Activated CD4-positive, alpha-beta T cell treated with anti-CD3 and anti-CD28 coated beads, Interleukin-2, Interleukin-4, amounts not matched to agents 100 ng/mL and 50 ng/mL, durations not matched to agents 16 hours and 8 hours (primary cell): ENCODE measurements around the gene CSRP1.
"Not testable (repeated sequence)": the region's sequence is repeated elsewhere in the genome, so short reads cannot be mapped to it uniquely, and the experiment has no call there.

Experiments used
- DNase-seq: peaks from one replicate; pipeline ENCODE4 v3.0.0-alpha.2; 2020; ENCODE audit warnings: low spot score

CSRP1 gene

DNA sequence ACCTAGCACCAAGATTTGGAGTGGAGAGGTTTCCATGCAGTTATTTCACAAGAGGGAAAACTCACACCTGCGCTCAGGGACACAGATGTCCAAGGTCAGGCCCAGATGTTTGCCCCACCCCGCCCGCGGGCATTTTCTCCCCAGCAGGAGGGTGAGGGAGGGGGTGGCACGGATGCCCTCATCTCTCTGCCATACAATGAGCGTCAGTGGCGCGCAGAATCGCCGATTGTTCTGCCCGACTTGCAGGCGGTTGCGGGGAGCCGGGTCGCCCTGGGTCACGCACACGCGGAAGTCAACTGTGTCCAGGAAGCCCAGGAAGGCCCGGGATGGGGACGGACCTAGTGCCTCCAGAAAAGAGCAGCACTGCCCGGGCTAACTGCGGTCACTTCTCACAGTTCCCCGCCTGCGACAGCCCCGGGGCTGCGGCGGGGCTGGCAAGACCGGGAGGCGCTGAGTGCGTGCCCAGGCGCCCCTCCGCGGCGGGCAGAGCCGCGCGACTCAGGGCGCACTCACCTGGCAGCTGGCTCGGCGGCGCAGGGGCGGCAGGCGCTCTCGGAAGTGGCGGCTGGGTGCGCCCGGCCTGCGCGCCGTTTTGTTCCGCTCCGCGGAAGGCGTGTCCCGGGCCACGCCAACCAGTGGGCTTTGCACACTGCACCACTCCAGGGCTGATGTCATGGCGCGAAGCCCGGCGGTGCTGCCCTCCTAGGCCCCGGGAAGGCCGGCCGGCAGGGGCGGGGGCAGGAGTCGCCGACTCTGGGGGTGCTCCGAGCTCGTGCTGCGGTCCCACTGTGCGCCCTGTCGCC is at the start of gene CSRP1:
Gene CSRP1, minus strand, starts transcription at position 567 of the 803 bp plus-strand sequence. CDS start 10,820 bp downstream, outside the sequence.
- peak; percentile 86 for DNase-seq

DNA sequence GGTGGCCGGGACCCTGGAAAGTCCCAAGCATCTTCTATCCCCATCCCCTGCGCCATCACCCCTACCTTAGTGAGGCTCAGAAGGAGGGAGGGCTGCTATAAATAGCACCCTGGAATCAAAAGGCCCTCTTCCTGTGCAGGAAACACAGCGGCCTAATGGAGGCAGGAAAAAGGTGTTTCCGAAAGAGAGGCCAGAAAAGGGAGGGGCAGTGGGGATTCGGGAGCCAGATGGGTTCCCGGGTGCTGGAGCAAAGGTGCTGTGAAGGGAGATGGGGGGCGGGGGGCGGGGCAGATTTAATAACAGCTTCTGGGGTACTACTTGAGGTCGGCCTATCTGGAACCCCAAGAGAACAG is 48.6 kb upstream of the CSRP1 start:
- no peak for DNase-seq

DNA sequence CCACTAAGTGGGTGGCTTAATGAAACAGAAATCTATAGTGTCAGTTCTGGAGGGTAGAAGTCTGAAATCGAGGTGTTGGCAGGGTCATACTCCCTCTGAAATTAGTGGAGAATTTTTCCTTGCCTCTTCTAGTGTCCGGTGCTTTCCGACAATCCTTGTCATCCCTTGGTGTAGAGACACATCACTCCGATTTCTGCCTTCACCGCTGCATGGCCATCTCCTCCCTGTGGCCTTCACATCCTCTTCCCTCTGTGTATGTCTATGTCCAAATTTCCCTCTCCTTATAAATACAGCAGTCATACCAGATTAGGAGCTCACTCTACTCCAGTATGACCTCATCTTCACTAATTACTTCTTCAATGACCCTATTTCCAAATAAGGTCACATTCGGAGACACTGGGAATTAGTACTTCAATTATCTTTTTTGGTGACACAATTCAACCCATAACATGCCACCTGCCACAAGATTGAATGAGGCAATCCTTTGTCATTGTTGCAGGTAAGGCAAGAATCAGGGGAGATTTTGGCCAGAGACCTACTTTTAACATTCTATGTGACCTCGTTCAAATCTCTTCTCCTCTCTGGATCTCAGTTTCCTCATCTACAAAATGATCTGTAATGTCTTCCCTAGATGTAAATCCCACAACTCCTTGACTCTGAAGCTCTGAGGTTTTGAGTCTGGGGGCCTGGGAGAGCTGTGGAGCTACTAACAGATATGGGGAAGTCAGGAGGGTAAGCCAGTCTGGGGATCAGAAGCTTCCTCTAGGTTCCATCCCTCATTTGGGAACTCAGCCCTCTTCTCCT is 48.1 kb upstream of the CSRP1 start:
- no peak for DNase-seq

DNA sequence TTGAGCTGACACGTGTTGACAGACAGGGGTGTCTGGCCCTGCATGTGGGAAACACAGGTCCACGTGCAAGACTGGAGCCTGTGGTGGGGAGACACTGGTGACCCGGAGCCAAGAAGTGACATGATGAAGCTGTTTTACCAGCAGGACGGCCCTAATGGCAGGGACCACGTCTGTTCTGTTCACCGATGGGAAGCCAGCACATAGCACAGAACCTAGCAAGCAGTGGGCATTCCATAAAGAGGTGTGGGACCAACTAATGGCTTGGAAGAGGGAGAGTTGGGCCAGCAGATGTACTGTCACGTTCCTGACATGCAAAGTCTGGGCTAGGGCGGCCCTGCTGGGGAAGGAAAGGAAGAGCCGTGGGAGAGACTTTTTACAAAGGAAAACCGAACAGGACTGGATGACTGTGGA is 47.3 kb upstream of the CSRP1 start:
- DNase-seq: no peak

DNA sequence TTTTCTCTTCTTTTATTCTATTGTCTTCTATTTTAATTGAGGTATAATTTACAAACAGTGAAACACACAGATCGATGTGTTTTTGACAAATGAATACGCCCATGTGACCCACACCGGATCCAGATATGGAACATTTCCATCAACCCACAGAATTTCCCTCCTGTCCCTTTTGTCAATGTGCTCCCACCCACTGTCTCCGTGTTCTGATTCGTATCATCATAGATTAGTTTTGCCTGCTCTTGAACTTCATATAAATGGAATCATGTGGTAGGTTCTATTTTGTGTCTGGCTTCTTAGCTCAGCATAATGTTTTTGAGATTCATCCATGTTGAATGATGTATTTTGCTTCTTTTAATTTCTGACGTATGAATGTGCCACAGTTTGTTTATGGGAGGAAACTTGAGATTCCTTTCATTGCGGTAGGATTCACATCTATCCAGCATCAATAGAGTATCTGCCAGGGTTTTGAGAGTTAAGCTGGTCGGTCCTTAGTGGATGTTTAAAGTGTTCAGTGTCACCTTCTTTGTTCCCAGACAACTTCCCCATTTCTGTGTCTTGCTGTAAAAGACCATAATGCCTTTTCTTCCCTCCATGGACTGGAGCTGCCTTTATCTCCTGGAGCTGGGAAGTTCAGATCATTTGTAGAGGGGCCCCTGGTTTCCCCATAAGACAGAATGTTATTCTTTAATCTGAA is 46.7 kb upstream of the CSRP1 start:
- DNase-seq: no peak

DNA sequence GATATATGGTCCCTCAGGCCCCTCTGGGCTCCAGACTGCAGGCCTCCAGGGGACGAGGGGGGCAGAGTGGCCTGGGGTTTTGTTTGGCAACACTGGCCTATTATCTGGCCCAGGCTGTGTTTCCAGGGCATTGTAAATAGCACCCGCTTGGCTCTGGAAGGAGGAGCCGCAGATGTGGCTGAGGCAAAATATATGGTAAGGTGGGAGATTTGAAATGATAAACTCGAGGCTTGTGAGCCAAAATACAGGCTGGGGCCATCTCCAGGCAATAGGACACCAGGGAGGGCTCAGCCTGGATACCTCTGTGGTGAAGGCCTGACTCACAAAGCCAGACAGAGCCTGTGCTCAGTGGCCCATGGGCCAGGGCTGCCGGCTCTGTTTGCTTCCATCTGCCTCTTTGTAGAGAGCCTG is 46.0 kb upstream of the CSRP1 start:
- no peak for DNase-seq

DNA sequence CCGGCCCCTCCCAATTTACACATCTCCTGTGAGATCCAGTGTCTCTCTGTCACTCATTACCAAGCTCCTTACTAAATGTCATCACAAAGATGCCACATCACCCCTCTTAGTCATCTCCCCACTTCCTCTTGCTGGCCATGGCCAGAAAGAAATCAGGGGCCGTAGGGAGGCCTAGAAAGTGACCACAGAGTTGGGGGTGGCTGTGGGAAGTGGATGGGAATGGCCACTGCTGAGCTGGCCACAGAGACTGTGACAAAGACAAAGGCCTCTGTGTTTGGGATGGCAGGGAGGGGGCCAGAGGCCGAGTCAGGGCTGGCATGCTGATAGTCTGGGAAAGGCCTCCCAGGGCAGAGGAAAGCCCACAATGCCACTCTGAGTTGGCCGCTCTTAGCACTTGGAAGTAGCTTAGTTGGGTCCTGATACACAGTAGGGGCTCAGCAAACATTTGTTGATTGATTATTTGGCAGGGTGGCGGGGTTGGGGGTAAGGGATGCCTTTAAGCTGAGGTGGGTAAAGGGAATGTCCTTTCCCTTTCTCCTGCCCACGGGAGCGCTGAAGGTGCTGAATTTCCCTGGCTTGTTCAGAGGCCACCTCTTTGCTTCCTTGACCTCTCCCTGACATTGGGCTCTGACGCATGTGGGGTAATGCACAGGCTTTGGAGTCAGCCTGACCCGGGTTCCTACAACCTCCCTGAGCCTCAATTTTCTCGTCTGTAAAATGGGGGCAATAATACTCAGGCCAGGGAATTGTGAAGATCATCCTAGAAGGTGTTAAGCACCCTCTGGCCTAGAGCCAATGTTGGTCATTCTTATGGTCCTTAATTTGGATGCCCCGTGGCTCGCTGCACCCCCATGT is 45.2 kb upstream of the CSRP1 start:
- DNase-seq: no peak

DNA sequence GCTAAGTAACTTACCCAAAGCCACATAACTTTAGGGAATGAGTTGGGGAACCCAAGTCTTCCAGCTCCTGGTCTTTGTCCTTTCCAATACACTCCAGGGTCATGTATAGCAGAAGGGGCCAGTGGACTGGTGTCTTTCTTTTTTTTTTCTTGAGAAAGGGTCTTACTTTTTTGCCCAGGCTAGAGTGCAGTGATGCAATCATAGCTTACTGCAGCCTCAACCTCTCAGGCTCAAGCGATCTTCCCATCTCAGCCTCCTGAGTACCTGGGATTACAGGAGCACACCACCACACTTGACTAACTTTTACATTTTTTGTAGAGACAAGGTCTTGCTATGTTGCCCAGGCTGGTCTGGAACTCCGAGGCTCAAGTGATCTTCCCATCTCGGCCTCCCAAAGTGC is 44.2 kb upstream of the CSRP1 start:
- DNase-seq: no peak

DNA sequence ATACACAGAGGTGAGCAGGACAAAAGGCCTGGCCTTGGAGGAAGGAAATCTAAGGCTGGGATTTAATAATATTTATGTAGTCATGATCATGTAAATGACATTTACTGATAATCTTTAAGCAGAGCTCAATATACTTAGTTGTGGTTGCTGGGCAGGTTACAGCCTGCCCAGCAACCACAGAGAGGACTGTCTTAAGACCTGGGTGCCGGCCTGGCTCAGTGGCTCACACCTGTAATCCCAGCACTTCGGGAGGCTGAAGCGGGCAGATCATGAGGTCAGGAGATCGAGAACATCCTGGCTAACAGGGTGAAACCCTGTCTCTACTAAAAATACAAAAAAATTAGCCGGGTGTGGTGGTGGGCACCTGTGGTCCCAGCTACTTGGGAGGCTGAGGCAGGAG is 42.6 kb upstream of the CSRP1 start:
- DNase-seq: not testable (repeated sequence)

DNA sequence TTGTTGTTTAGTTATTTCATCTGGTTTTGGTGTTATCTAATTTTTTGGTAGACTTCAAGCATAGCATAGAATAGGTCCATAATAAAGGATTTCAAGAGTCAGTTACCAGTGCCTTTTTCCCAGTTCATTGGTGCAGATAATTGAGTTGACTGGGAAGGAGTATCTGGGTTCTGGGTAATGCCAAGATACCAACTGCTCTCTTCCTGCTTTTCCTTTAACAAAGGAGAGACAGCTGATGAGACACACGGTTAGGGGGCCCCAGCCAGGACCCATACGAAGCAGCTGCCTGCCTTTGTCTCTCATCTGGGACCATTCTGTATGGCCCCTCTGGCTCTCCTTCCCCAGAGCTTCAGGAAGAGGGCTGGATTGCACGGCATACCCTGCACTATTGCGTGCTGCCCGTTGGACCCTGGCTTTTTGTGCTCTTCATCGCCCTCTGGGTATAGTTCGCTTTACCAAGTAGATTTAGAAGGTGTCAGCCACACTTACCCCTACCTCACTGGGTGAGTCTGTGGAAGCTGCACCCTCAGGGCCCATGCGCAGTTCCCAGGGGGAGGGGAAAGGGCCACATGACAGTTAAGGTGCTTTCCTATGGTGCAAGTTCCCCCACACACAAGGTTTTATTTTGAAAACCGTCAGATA is 39.0 kb upstream of the CSRP1 start:
- DNase-seq: no peak

DNA sequence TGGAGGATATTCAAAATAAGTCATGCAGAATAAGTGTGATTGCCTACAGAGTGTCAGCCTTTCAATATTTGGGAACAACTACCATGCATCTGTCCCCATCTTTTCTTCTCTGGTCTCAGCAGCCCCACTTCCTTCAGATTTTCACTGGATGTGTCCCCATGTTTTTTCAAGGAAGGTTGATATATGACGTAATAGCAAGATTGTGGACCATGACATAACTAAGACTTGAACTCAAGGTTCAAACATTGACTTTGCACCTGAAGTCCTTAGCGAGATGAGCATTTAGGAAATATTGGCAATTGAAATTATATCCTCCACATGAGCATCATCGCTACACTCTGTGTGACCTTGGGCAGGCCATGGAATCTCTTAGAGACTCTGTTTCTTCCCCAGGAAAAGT is 37.8 kb upstream of the CSRP1 start:
- no peak for DNase-seq

DNA sequence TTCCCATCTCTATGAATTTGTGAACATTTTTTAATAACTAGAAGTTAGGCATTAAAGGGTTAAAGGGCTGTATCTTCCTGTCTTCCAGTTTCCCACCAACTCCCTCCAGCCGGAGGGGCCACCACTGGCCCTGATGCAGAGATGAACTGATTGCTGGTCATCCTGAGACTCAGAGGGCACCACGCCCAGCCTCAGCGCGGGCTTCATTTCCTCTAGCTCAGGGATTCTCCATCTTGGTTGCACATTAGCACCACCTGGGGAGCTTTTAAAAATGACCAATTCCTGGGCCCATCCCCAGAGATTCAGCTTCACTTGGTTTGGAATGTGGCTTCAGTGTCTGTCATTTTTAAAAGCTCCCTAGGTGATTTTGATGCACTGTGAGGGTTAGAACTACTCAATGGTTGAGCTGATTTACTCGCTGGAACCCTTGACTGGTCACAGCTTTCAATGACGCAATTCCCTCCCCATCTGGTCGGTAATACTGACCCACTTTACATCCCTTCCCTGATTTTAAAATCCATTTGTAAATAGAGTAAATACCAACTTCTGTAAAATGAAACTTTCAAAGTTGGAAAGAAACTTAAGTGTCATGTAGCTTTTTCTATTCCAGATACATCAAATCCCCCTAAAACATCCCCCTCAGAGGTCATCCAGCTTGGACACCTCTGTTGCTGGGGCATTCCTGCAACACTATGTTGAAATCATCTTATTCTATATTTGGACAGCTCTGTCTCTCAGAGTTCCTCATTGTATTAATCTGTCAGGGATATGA is 37.1 kb upstream of the CSRP1 start:
- DNase-seq: no peak

DNA sequence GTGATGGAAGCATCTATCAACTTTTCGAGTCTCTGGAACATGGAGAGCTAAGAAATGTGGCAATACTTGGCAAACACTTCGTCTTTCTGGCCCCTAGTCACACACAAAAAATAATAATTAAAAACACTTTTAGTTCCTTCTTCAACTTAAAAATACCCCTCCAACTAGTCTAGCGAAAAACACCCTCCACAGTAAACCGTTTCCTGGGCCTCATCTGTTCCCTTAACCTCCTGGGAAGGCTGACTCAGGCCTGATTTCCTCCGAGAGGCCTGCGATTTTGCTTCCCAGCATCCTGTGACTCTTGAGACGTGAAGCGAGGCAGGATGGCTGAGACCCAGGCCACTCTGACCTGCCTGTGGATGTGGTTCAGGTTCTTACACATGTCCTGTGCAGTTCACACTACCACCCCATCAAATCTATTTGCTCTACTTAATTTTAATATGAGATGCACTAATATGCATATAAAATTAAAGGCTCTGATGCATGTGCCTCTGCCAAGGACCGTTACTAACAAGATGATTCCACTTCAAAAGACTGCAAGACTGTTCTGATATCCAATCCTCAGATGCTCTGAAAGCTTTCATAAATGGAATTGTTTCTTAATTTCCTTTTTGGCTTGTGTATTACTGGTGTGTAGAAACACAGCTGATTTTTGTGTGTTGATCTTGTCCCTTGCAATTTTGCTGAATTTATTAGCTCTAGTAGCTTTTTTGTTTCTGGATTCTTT is 35.5 kb upstream of the CSRP1 start:
- no peak for DNase-seq

DNA sequence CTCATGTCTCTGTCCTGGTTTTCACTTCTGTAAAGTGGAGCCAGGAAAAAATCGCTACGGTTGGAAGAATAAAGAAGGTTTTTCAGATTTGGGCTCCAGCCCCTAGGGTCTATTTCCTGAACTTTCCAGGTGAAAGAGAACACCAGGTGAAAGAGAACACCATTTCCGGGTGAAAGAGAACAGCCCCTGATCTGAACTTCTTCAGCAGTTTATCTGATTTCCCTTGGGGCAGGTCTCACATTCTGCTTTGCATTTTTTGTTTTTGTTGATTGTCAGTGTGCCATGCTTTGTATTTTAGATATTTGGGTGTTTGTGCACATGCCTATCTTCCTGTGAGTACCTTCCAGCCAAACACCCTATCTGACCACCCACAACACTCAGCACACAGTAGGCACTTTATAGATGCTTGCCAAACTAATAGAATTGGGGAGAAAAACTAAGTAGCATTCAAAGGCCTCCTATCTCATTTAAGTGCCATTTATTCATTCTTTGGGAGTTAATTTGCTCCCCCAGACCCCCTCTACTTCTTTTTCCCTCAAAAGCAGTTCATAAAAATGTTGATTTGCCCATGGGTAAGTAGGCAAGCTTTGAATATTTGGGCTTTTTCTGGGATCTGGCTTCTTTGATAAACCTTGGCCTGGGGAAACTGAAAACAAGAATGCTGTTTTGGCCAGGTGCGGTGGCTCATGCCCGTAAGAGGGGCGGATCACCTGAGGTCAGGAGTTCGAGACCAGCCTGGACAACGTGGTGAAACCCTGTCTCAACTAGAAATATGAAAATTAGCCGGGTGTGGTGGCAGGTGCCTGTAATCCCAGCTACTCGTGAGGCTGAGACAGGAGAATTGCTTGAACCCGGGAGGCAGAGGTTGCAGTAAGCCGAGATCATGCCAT is 34.2 kb upstream of the CSRP1 start:
- no peak for DNase-seq

DNA sequence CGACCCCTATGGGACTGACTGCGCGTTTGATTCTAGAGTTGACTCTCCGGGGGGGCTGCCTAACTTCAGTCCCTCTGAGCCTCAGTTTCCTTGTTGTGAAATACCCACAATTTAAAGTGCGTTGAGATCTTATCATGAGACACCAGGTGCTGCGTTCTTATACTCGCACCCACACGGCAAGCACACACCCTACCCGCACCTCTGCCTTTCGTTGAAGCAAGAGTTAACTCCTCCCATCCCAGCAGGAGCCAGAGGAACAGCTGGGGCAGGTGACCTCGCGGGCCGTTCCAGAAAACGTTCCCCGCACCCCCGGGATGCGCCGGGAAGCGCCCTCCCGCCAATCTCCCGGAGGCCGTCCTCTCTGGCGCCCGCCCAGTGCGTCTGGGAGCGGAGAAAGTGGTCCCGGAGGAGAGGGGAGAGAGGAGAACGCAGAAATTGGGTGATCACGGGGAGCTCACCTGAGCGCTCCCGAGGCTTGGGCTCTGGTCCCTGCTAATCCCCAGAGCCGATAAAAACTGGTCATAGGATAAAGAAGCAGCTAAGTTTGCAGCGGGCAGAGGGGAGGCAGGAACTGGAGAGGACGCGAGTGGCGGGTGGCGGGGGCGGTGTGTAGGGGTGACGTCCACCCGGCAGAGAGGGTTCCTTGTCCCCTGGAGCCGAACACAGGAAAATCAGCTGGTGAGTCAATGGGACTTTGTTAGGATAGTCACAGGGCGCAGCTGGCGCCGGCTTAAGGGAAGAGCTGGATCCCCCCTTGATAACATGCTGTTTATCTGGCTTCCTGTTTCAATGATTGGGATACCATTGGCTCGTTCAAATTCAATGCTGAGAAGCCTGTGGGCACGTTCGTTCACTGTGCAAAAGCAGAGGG is 32.9 kb upstream of the CSRP1 start:
- DNase-seq: no peak

DNA sequence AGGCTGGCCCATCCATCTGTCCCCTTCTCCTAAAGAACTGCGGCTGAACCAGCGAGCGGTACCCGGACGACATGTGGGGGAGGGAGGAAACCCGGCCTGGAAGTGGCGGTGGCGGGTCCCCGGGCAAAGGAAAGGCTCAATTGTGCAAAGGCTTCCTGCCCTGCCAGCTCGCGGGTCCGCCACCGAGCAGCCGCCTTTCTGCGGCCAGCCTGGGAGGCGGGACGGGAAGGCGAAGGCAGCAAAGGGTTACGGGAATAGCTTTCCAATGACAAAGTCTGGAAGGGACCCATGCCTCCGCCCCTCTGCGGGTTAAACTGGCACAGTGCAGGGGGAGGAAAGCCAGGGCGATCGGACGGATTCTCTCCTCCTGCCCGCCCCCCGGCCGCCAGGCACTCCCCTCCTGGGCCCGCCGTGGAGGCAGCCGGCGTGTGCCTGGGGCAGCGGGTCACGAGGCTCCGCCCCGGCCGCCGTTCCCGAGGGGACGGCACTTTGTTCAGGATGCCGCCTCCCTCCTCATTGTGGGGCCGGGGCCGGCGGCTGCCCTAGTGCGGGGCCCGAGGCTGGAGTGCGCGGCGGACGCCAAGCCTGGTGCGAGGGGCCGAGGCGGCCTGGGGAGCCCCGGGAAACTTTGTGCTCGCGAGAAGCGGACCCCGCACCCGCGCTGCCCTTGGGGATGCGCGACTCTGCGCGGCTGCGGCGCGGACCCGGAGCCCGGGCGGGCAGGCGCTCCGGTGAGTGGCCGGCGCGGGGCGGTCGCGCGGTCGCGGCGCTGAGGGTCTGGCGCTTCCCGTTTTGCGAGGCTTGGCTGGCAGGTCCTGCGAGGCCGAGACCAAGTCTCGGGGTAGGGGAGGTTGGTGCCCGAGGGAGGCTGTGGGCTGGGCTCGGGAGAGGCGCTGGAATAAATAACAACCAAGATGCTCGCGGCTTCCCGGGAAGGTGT is 32.0 kb upstream of the CSRP1 start, which contains the start of gene NAV1:
Gene NAV1, plus strand, starts transcription at position 516 of the 940 bp plus-strand sequence. CDS start 83,758 bp downstream, outside the sequence.
- no peak for DNase-seq
